Measurements from ENCODE around the gene EFNA5.

The EFNA5 gene

DNA sequence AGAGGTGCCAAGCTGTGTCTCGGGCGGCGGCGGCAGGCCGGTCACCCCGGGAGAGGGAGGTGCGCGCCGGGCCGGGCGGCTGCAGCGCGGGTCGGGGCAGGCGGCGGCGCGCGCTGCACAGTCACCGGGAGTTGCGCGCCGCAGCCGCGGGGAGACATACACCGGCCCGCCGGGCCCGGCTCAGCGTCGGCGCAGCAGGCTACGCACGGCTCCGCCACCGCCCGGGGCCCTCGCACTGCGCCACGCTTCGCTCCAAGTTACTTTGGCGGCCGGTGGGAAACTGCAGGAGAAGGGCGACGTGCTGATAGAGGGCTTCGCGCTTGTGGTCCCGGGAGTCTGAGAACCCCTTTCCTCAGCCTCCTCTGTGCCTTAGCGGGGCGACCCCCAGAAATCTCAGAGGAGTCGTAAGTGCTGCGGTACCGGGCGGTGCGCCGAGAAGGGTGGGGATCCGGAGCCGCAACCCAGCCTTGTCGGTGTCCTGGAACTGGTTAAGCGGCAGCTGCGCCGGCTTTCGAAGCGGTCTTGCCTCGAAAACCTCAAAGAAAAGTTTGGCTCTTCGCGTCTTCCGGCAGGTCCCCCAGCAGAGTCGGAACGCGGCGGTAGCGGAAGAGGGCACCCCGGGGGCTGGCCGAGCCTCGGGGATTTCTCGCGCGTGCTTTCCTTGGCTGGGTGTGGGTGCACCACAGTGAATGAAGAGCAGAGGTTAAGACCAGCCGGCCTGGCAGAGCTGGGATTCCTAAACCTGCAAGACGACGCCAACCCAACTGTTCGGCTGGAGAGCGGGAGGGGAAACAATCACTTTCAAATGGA, at the start of gene EFNA5:
Gene EFNA5 (minus strand): TSS at position 6 of the 810 bp plus-strand sequence.
- peak; percentile 84 for DNase-seq

GRCh38 chr5:107719034-107719606, 48.4 kb upstream of the EFNA5 start:
- DNase-seq = no peak

DNA sequence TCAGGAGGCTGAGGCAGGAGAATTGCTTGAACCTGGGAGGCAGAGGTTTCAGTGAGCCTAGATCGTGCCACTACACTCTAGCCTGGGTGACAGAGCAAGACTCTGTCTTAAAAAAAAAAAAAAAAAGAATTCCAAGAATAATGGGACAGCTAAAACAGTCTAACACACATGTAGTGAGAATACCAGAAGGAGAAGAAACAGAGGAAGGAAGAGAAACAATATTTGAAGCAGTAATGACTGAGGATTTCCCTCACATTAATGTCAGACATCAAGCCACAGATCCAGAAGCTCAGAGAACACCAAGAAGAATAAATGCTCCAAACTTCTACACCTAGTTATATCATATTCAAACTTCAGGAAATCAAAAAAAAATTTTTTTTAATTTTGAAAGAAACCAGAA, 47.1 kb upstream of the EFNA5 start:
- DNase-seq = no peak

DNA sequence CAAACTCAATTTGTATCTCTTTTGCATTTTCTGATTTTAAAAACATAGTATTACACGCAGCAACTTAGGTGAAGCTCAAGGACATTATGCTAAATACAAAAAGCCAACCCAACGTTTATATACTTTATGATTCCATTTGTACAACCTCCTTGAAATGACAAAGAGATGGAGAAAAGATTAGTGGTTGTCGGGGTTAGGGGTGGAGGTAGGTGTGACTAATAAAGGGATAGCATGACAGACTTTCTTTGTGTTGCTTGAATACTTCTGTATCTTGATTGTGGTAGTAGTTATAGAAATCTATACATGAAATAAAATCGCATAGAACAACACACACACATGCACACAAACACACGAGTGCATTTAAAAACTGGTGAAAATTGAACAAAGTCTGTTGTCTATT, 42.5 kb upstream of the EFNA5 start:
- DNase-seq = no peak

DNA sequence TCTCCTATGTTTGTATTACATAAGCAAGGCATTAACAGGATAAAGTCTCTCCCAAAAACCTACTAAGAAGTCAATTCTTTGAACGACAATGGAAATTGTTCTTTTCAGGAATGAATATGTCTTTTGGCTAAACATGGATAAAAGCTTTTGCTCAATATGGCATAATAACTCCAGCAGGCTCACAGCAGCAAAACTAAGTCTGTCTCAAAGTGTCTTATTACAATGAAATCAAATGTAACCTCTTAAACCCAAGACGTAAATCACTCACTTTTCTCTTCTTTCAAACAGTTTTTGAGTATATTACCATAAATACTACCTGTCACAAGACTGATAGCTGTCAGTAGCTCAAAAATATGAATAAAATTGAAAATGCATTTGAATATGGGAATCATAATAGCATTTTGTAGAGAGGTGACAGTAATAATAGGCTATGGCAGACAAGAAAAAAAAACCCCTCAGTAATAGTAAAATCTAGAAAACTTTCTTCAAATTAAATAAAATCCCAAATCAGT, 41.7 kb upstream of the EFNA5 start:
- DNase-seq = no peak

GRCh38 chr5:107705402-107706014, 34.8 kb upstream of the EFNA5 start:
- DNase-seq = no peak

DNA sequence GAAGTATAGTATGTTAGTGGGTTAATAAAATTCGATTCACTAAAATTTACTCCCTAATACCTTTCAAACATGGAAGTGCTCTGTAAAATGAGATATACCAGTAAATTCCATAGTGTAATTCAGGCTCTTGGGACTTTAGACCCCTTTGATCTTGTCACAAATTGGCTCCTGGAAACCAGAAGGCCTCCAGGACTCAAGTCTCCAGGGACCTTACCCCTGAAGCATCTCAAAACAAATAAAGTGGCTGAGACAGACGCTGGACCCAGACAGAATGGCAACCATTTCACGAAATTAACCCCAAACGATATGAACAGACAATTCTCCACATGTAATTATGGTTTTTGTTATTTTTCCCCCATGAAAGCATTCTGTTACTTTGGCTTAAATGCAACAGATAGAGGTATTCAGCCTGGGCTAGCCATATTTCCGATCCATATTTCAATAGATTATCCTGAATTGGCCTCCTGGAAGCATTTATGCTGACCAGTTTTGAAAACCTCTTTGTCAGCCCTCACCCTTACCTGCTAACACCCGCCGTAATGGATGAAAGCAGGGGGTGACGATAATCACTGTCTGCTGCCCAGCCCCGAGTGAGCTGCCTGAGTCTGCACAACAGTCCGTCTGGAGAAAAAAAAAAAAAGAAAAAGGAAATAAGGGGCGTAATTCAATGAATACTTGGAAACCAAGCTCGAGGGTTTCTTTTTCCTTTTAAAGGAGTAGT, 34.1 kb upstream of the EFNA5 start:
- no peak for DNase-seq

GRCh38 chr5:107700481-107700880, 29.7 kb upstream of the EFNA5 start:
- no peak for DNase-seq

DNA sequence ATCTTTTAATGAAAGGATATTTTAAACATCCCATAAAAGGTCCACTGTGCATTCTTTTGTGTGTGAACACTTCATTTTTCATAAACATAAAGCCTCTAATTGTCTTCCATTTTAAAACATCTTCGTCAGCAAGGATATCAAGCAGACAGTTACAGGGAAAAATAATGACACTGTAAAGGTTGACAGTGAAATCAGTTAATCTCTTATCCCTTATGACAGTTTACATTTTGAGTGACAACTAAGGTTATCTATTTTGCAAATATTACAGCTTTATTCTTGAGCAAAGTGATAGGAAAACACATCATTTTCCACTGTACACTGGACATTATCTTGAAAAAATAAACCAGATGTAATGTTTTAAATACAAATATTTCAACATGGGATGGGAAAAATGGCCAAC, 28.7 kb upstream of the EFNA5 start:
- DNase-seq = no peak

- DNase-seq = no peak
These were observed 27.5 kb upstream of the EFNA5 start for GRCh38 chr5:107698286-107698685.

- DNase-seq = no peak
These were observed 25.8 kb upstream of the EFNA5 start for GRCh38 chr5:107696498-107696897.

DNA sequence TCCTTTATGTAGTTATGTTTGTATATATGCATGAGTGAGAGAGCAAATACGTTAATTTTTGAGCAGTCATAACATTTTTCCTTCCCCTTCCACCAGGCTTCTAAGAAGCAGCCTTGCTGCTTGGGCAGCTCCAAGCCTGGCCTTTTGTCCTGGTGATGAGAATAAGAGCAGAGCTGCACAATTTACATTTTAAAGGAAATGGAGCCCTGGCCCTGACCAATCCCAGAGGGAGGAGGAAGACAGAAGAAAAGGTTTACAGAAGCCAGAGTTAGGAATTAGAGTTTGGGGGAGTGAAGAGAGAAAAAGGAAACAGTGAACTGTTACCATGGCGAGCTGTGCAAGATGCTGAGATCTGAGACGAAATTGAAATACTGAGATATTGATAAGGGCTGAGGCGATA, 25.3 kb upstream of the EFNA5 start:
- no peak for DNase-seq

- DNase-seq = no peak
These were observed 17.2 kb upstream of the EFNA5 start for GRCh38 chr5:107687937-107688336.

- DNase-seq = no peak
These were observed 16.7 kb upstream of the EFNA5 start for GRCh38 chr5:107687404-107687803.

DNA sequence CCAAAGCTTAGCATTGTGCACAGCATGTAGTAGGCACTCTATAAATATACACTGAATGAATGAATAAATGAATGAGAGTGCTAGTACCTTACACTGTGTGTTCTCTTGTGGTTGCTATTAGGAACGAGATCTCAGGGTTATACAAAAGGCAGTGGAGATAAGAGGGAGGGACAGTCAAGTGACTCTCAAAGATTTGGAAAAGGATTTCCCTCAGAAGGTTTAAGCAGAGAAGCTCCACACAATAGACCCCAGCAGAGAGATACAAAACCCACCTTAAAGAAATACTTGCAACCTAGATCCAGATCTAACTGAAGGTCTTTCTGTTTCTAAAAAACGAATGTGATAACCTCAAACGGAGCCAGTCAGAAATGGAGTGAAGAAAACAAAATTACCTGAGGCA, 11.8 kb upstream of the EFNA5 start:
- no peak for DNase-seq

DNA sequence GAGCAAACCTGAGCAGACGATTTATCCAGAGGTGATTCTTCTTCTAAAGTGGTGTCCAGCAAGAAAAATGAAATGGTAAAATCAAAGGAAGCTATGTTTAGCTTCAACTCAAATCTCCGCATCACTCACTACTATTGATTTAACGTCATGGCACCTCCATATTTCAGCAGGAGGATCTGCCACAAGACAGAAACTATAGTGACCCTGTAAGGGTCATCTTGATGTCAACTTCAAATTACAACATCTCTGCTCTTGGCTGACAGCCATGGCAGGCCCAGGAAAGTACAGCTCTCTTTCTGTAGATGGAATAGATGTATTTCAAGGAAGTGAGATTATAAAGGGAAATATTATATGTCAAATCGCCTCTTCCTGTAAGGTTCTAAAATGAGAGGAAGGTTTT, 10.1 kb upstream of the EFNA5 start:
- no peak for DNase-seq

DNA sequence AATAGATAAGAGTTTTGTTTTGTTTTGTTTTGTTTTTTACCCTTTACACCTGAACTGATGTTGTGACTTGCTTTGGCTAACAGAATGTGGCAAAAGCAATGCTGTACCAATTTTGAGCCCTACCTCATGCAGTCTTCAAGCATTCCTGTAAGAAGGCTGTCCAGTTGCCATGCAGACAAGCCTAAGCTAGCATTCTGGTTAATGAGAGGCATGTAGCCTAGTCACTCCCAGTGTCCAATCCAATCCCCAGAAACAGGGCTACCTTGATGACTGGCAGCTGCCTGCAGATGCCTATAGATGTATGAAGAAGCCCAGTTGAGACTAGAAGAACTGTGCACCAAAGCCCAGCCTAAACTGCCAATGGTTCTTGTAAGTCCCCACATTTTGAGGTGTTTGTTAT, 9.4 kb upstream of the EFNA5 start:
- peak; percentile 6 for DNase-seq

DNA sequence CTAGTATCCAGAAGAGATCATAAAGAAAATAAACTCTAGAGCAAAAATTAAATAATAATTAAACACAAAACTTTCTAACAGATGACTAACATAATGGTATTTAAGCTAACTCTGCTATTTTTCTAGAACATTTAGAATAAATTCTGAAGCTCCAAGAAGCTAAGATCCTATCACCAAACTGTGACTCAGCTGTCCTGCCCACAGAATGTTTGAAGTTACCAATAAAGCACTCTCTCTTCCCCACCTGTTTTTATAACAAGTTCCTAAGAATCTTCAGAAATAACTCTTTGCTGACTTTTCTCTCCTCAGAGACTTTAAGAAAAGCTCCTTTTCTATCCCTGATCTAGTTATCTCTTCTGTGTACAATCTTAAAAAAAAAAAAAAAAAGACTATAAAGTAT, 6.0 kb upstream of the EFNA5 start:
- no peak for DNase-seq

DNA sequence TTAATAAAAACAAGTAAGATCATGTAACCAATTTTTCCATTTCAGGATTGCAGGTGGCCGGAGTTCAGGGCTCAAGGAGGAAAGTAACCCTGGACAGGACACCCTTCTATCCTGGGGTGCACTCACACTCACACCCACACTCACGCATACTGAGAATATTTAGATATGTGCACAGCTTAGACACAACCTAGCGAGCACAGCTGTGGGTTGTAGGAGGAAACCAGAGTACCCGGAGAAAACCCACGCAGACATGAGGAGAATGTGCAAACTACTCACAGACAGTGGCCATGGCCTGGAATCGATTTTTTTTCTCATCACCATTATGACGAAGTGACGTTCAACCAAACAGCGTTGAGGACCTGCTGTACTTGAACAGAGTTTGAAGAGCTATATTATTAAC, 4.5 kb upstream of the EFNA5 start:
- DNase-seq = no peak

GRCh38 chr5:107674655-107675054, 3.9 kb upstream of the EFNA5 start:
- DNase-seq = no peak

GRCh38 chr5:107673368-107674136, 2.8 kb upstream of the EFNA5 start:
- DNase-seq = peak; percentile 97

DNA sequence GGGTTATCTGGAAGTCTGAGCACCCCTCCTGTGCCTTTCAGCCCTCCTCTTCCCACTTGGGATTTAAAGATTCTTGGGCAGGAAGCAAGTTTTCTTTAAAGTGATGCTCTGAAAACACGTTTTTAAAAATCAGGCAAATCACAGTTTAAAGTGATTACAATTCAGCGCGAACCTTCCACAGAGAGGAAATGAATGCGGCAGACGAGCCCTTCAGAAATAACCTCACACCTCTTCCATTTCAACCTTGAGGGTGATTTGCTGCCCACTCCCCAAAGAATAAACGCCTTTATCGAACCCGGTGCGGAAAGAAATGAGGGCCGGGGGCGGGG, 2.3 kb upstream of the EFNA5 start:
- no peak for DNase-seq

Measured in DMS53 (cell line).